ENCODE data around the gene ARHGAP8.

GRCh38 chr22:44871782-44872181 is 119.4 kb downstream of the ARHGAP8 start:
- TF ChIP-seq ZBTB1 (CRISPR knock-in tag; IDR thresholded peaks at IDR 0.05; ENCODE audit: borderline replicate concordance) (no peak), EED (CRISPR knock-in tag; IDR thresholded peaks at IDR 0.05) (no peak), ZBTB43 (CRISPR knock-in tag; conservative IDR thresholded peaks at IDR 0.05) (no peak), KDM5A (IDR thresholded peaks at IDR 0.05; ENCODE audit: borderline replicate concordance, low read length) (no peak), CHD4 (IDR thresholded peaks at IDR 0.05; ENCODE audit: borderline replicate concordance, low read length) (no peak)
